K562 (cell line): ENCODE results near the gene AGPAT3.

Experiments used
- CBFB ChIP-seq: sonication (generic); formaldehyde crosslinking; IDR thresholded peaks from 2 replicates; pipeline ENCODE4 v1.4.0; 2020; ENCODE audit warnings: mild to moderate bottlenecking, missing genetic modification reagents
- CHD2 ChIP-seq: IDR thresholded peaks from 2 replicates; pipeline ENCODE4 v1.6.1; 2011; ENCODE audit warnings: low read depth, low read length
- FOXA3 ChIP-seq, 2 experiments: fragments of 450-650 bp in 1 of 2; sonication (generic) in 1 of 2; formaldehyde crosslinking; IDR thresholded peaks in 1 of 2; conservative IDR thresholded peaks in 1 of 2; 2 replicates each; pipeline versions ENCODE4 v1.4.0 to v1.8.0; 2020 to 2022; ENCODE audit warnings: mild to moderate bottlenecking in 2 of 2, missing genetic modification reagents in 1 of 2
- ILK ChIP-seq: fragments of 450-650 bp; IDR thresholded peaks from 2 replicates; pipeline ENCODE4 v1.6.1; 2016; ENCODE audit warnings: missing genetic modification characterization, low read depth, mild to moderate bottlenecking, missing compliant biosample characterization, moderate library complexity, borderline replicate concordance
- MEF2A ChIP-seq: IDR thresholded peaks from 2 replicates; pipeline ENCODE4 v1.6.1; 2011; ENCODE audit warnings: low read depth, mild to moderate bottlenecking, low read length, moderate library complexity; ENCODE audit not compliant: control insufficient read depth
- MIER1 ChIP-seq: fragments of 450-650 bp; IDR thresholded peaks from 2 replicates; pipeline ENCODE4 v1.6.1; 2016; ENCODE audit warnings: antibody characterized with exemption, mild to moderate bottlenecking, low read depth
- POU5F1 ChIP-seq: fragments of 150-350 bp; IDR thresholded peaks from 2 replicates; pipeline ENCODE4 v1.6.1; 2014; ENCODE audit warnings: borderline replicate concordance, low read length, low read depth, mild to moderate bottlenecking; ENCODE audit not compliant: partially characterized antibody
- SETDB1 ChIP-seq: IDR thresholded peaks from one replicate; pipeline ENCODE4 v1.6.1; 2012; ENCODE audit warnings: low read length, control low read depth, inconsistent platforms
- YBX1 ChIP-seq: fragments of 450-650 bp; IDR thresholded peaks from 2 replicates; pipeline ENCODE4 v1.7.1; 2016; ENCODE audit warnings: mild to moderate bottlenecking
- ZFP36 ChIP-seq: fragments of 150-350 bp; IDR thresholded peaks from 2 replicates; pipeline ENCODE4 v1.6.1; 2018; ENCODE audit warnings: low read length, low read depth; ENCODE audit not compliant: partially characterized antibody
- ZNF121 ChIP-seq: sonication (generic); formaldehyde crosslinking; conservative IDR thresholded peaks from 2 replicates; pipeline ENCODE4 v1.8.0; 2022; ENCODE audit warnings: missing genetic modification reagents
- TF ChIP-seq, protein P1 (sequence below), 2 experiments: fragments of 200-800 bp in 1 of 2; sonication (Bioruptor generic) in 1 of 2; sonication (generic) in 1 of 2; formaldehyde crosslinking in 1 of 2; IDR thresholded peaks in 1 of 2; conservative IDR thresholded peaks in 1 of 2; 2 replicates each; pipeline versions ENCODE4 v1.5.0 to v1.6.1; 2016 to 2020; ENCODE audit warnings: missing compliant biosample characterization in 1 of 2, missing genetic modification characterization in 1 of 2, missing genetic modification reagents in 1 of 2
- TF ChIP-seq, protein P2 (sequence below), 3 experiments: IDR thresholded peaks in 2 of 3; conservative IDR thresholded peaks in 1 of 3; 2 replicates each; pipeline ENCODE4 v1.5.1; 2011 to 2012; ENCODE audit warnings: low read length in 3 of 3, mild to moderate bottlenecking in 3 of 3, control low read depth in 2 of 3, improper control_type of control experiment in 1 of 3, inconsistent platforms in 1 of 3, low read depth in 1 of 3, mixed read lengths in 1 of 3, moderate library complexity in 1 of 3; ENCODE audit not compliant: insufficient read depth in 2 of 3
- TF ChIP-seq, protein P3 (sequence below), 2 experiments: fragments of 450-650 bp; formaldehyde crosslinking in 1 of 2; IDR thresholded peaks; 2 replicates each; pipeline versions ENCODE4 v1.4.0 to v1.6.1; 2014 to 2020; ENCODE audit warnings: mild to moderate bottlenecking in 2 of 2, borderline replicate concordance in 1 of 2, low read depth in 1 of 2

DNA sequence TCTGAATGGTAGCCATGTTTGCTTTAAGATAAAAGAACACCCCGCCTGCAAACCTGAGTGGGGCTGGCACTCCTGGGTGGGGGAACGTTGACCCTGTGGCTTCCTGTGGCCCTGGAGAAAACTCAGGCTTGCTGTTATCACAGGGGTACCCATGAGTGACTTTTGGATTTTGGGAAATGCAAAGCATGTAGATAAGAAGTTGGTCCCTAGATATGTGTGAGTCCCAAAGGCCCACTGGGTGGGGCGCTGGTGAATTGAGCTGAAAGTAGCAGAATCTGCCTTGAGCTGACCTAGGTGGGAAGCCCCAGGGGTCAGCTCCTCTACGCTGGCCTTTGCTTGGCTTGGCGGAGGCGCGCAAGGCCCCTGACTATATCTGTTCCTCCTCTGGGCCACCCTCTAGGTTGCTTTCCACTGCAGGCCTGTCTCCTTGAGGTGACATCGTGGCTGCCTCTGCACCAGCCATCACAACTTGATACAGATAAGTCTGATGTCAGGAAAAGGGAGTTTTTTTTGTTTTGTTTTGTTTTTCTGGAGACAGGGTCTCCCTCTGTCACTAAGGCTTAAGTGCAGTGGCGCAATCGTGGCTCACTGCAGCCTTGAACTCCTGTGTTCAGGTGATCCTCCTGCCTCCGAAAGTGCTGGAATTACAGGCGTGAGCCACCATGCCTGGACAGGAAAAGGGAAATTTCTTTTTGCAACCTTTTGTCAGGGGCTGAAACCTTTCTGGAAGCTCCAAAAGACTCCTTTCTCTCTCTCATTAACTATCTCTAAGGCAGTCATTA is 72.2 kb downstream of the AGPAT3 start:
- TF ChIP-seq SETDB1 (no peak), YBX1 (no peak), MIER1 (no peak), ILK (no peak), POU5F1 (no peak), FOXA3 (CRISPR knock-in tag; conservative IDR thresholded peaks at IDR 0.05 in 1 of 2, IDR thresholded peaks at IDR 0.05 in 1 of 2) (no peak), MEF2A (no peak), CBFB (CRISPR knock-in tag) (no peak), CHD2 (no peak), ZFP36 (no peak), ZNF121 (CRISPR knock-in tag) (no peak)
- TF ChIP-seq, protein P1, sequence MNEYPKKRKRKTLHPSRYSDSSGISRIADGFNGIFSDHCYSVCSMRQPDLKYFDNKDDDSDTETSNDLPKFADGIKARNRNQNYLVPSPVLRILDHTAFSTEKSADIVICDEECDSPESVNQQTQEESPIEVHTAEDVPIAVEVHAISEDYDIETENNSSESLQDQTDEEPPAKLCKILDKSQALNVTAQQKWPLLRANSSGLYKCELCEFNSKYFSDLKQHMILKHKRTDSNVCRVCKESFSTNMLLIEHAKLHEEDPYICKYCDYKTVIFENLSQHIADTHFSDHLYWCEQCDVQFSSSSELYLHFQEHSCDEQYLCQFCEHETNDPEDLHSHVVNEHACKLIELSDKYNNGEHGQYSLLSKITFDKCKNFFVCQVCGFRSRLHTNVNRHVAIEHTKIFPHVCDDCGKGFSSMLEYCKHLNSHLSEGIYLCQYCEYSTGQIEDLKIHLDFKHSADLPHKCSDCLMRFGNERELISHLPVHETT (CRISPR knock-in tag; conservative IDR thresholded peaks at IDR 0.05 in 1 of 2, IDR thresholded peaks at IDR 0.05 in 1 of 2), result no peak
- TF ChIP-seq, protein P2, sequence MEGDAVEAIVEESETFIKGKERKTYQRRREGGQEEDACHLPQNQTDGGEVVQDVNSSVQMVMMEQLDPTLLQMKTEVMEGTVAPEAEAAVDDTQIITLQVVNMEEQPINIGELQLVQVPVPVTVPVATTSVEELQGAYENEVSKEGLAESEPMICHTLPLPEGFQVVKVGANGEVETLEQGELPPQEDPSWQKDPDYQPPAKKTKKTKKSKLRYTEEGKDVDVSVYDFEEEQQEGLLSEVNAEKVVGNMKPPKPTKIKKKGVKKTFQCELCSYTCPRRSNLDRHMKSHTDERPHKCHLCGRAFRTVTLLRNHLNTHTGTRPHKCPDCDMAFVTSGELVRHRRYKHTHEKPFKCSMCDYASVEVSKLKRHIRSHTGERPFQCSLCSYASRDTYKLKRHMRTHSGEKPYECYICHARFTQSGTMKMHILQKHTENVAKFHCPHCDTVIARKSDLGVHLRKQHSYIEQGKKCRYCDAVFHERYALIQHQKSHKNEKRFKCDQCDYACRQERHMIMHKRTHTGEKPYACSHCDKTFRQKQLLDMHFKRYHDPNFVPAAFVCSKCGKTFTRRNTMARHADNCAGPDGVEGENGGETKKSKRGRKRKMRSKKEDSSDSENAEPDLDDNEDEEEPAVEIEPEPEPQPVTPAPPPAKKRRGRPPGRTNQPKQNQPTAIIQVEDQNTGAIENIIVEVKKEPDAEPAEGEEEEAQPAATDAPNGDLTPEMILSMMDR (IDR thresholded peaks at IDR 0.05 in 2 of 3, conservative IDR thresholded peaks at IDR 0.05 in 1 of 3; ENCODE audit: insufficient read depth in 2 of 3, low read depth in 1 of 3, low read length in 3 of 3), result peak in 1 of 3 experiments; percentile 6; a peak in 1 of 6 replicates
- TF ChIP-seq, protein P3, sequence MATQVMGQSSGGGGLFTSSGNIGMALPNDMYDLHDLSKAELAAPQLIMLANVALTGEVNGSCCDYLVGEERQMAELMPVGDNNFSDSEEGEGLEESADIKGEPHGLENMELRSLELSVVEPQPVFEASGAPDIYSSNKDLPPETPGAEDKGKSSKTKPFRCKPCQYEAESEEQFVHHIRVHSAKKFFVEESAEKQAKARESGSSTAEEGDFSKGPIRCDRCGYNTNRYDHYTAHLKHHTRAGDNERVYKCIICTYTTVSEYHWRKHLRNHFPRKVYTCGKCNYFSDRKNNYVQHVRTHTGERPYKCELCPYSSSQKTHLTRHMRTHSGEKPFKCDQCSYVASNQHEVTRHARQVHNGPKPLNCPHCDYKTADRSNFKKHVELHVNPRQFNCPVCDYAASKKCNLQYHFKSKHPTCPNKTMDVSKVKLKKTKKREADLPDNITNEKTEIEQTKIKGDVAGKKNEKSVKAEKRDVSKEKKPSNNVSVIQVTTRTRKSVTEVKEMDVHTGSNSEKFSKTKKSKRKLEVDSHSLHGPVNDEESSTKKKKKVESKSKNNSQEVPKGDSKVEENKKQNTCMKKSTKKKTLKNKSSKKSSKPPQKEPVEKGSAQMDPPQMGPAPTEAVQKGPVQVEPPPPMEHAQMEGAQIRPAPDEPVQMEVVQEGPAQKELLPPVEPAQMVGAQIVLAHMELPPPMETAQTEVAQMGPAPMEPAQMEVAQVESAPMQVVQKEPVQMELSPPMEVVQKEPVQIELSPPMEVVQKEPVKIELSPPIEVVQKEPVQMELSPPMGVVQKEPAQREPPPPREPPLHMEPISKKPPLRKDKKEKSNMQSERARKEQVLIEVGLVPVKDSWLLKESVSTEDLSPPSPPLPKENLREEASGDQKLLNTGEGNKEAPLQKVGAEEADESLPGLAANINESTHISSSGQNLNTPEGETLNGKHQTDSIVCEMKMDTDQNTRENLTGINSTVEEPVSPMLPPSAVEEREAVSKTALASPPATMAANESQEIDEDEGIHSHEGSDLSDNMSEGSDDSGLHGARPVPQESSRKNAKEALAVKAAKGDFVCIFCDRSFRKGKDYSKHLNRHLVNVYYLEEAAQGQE (IDR thresholded peaks at IDR 0.05; ENCODE audit: borderline replicate concordance), result no peak
- TF ChIP-seq, protein P3 (CRISPR knock-in tag; IDR thresholded peaks at IDR 0.05; ENCODE audit: low read depth), result no peak
